HEK293 (cell line): ENCODE data around the gene OLR1.
"Not testable (repeated sequence)": the region's sequence is repeated elsewhere in the genome, so short reads cannot be mapped to it uniquely, and the experiment has no call there.

Experiments
- CTCF ChIA-PET: fragments of 350-600 bp; formaldehyde crosslinking; extraction: SDS; loops from one replicate; lab custom pipeline; 2021; ENCODE audit warnings: antibody characterized with exemption; lab: Yijun Ruan, JAX
- POLR2A ChIA-PET: fragments of 300-600 bp; formaldehyde crosslinking; extraction: SDS; loops from one replicate; lab custom pipeline; 2020; ENCODE audit warnings: antibody characterized with exemption, inconsistent platforms; lab: Yijun Ruan, JAX
- H3K27ac ChIP-seq: fragments of 200-500 bp; sonication (Bioruptor generic); 2 replicates; pipeline ENCODE4 v1.5.1; 2014; ENCODE audit warnings: low read depth, low read length, control low read depth, inconsistent platforms; ENCODE audit errors: extremely low read depth
- H3K36me3 ChIP-seq, 2 experiments: fragments of 200-500 bp in 1 of 2; sonication (Bioruptor generic) in 1 of 2; 1 replicate in 1 of 2; 2 replicates in 1 of 2; pipeline ENCODE4 v1.5.1; 2014 to 2017; ENCODE audit warnings: inconsistent platforms in 2 of 2, low read length in 2 of 2; ENCODE audit not compliant: control insufficient read depth in 2 of 2, insufficient read depth in 1 of 2
- H3K4me1 ChIP-seq: fragments of 200-500 bp; sonication (Bioruptor generic); 2 replicates; pipeline ENCODE4 v1.5.1; 2014; ENCODE audit warnings: mild to moderate bottlenecking, low read length, inconsistent platforms; ENCODE audit not compliant: control insufficient read depth, insufficient read depth
- H3K4me3 ChIP-seq: 2 replicates; pipeline ENCODE4 v1.5.1; 2011; ENCODE audit warnings: low read depth, mild to moderate bottlenecking, control low read depth, low read length, moderate library complexity
- H3K9me3 ChIP-seq: fragments of 200-500 bp; sonication (Bioruptor generic); 2 replicates; pipeline ENCODE4 v1.5.1; 2014; ENCODE audit warnings: low read depth, low read length, inconsistent platforms; ENCODE audit not compliant: control insufficient read depth, insufficient read depth
- BCL11B ChIP-seq: fragments of 450-650 bp; formaldehyde crosslinking; IDR thresholded peaks from 2 replicates; pipeline ENCODE4 v1.5.1; 2016; ENCODE audit warnings: low read depth, missing biosample characterization, missing genetic modification characterization
- SP3 ChIP-seq: fragments of 450-650 bp; formaldehyde crosslinking; IDR thresholded peaks from 2 replicates; pipeline ENCODE4 v1.5.1; 2016; ENCODE audit warnings: missing biosample characterization, missing genetic modification characterization
- ZBTB21 ChIP-seq: fragments of 450-650 bp; formaldehyde crosslinking; IDR thresholded peaks from 2 replicates; pipeline ENCODE4 v1.5.1; 2017; ENCODE audit warnings: missing biosample characterization, missing genetic modification characterization
- ZNF114 ChIP-seq: fragments of 450-650 bp; formaldehyde crosslinking; IDR thresholded peaks from 2 replicates; pipeline ENCODE4 v1.5.0; 2017; ENCODE audit warnings: missing biosample characterization, missing genetic modification characterization
- ZNF155 ChIP-seq: fragments of 450-650 bp; formaldehyde crosslinking; IDR thresholded peaks from 2 replicates; pipeline ENCODE4 v1.5.1; 2016; ENCODE audit warnings: missing biosample characterization, missing genetic modification characterization
- ZNF366 ChIP-seq: fragments of 450-650 bp; formaldehyde crosslinking; conservative IDR thresholded peaks from 2 replicates; pipeline ENCODE4 v1.5.1; 2016; ENCODE audit warnings: missing biosample characterization, missing genetic modification characterization
- ZNF394 ChIP-seq: fragments of 450-650 bp; formaldehyde crosslinking; IDR thresholded peaks from 2 replicates; pipeline ENCODE4 v1.5.1; 2016; ENCODE audit warnings: missing biosample characterization, missing genetic modification characterization, mild to moderate bottlenecking, moderate library complexity, borderline replicate concordance
- ZNF654 ChIP-seq: fragments of 450-650 bp; formaldehyde crosslinking; IDR thresholded peaks from 2 replicates; pipeline ENCODE4 v1.5.1; 2016; ENCODE audit warnings: low read depth, missing biosample characterization, missing genetic modification characterization
- TF ChIP-seq, protein P1 (sequence below): fragments of 450-650 bp; formaldehyde crosslinking; IDR thresholded peaks from 2 replicates; pipeline ENCODE4 v1.5.1; 2017; ENCODE audit warnings: missing biosample characterization, missing genetic modification characterization
- TF ChIP-seq, protein P2 (sequence below): fragments of 450-650 bp; formaldehyde crosslinking; conservative IDR thresholded peaks from 2 replicates; pipeline ENCODE4 v1.5.1; 2016; ENCODE audit warnings: low read depth, missing biosample characterization, missing genetic modification characterization
- TF ChIP-seq, protein P3 (sequence below): fragments of 450-650 bp; formaldehyde crosslinking; optimal IDR thresholded peaks from 2 replicates; pipeline ENCODE3; 2016; ENCODE audit warnings: missing biosample characterization, mild to moderate bottlenecking, missing genetic modification characterization

The OLR1 gene

DNA sequence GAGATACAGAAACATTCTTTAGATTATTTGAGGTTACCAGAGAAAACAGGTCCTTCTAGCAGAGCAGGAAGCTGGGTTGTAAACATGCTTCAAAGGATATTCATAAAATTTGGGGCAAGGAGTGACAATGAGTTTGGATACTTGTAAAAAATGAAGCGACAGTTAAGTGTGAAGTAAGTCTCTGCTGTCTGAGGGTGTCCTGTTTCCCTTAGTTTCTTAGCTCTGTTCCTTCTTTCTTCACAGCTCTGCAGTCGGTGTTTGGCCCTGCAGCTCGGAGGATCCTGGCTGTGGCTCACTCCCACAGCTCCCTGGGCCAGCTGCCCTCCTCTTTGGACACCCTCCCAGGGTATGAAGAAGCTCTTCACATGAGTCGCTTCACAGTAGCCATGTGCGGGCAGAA lies 17.7 kb upstream of the OLR1 start (continued):
- TF ChIP-seq, protein P1, sequence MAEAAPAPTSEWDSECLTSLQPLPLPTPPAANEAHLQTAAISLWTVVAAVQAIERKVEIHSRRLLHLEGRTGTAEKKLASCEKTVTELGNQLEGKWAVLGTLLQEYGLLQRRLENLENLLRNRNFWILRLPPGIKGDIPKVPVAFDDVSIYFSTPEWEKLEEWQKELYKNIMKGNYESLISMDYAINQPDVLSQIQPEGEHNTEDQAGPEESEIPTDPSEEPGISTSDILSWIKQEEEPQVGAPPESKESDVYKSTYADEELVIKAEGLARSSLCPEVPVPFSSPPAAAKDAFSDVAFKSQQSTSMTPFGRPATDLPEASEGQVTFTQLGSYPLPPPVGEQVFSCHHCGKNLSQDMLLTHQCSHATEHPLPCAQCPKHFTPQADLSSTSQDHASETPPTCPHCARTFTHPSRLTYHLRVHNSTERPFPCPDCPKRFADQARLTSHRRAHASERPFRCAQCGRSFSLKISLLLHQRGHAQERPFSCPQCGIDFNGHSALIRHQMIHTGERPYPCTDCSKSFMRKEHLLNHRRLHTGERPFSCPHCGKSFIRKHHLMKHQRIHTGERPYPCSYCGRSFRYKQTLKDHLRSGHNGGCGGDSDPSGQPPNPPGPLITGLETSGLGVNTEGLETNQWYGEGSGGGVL (tag by site-specific recombination): no peak
- TF ChIP-seq, protein P2, sequence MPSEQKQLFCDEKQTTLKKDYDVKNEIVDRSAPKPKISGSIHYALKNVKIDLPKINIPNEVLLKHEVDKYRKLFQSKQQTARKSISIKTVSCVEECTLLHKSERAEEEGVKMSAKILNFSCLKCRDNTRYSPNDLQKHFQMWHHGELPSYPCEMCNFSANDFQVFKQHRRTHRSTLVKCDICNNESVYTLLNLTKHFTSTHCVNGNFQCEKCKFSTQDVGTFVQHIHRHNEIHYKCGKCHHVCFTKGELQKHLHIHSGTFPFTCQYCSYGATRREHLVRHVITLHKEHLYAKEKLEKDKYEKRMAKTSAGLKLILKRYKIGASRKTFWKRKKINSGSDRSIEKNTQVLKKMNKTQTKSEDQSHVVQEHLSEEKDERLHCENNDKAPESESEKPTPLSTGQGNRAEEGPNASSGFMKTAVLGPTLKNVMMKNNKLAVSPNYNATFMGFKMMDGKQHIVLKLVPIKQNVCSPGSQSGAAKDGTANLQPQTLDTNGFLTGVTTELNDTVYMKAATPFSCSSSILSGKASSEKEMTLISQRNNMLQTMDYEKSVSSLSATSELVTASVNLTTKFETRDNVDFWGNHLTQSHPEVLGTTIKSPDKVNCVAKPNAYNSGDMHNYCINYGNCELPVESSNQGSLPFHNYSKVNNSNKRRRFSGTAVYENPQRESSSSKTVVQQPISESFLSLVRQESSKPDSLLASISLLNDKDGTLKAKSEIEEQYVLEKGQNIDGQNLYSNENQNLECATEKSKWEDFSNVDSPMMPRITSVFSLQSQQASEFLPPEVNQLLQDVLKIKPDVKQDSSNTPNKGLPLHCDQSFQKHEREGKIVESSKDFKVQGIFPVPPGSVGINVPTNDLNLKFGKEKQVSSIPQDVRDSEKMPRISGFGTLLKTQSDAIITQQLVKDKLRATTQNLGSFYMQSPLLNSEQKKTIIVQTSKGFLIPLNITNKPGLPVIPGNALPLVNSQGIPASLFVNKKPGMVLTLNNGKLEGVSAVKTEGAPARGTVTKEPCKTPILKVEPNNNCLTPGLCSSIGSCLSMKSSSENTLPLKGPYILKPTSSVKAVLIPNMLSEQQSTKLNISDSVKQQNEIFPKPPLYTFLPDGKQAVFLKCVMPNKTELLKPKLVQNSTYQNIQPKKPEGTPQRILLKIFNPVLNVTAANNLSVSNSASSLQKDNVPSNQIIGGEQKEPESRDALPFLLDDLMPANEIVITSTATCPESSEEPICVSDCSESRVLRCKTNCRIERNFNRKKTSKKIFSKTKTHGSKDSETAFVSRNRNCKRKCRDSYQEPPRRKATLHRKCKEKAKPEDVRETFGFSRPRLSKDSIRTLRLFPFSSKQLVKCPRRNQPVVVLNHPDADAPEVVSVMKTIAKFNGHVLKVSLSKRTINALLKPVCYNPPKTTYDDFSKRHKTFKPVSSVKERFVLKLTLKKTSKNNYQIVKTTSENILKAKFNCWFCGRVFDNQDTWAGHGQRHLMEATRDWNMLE (tag by site-specific recombination): no peak

DNA sequence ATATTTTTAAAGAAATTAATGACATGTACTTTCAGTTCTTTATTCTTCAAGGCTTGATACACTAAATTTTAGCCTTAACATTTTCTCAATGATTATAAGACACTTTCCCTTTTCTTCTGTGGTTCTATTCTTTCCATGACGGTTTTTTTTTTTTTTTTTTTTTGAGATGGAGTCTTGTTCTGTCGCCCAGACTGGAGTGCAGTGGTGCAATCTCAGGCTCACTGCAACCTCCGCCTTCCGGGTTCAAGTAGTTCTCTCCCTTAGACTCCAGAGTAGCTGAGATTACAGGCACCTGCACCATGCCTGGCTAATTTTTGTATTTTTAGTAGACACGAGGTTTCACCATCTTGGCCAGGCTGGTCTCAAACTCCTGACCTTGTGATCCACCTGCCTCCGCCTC lies 15.0 kb upstream of the OLR1 start:
- H3K27ac ChIP-seq, H3K9me3 ChIP-seq, CTCF ChIA-PET, H3K4me1 ChIP-seq, H3K36me3 ChIP-seq, H3K4me3 ChIP-seq, POLR2A ChIA-PET: not testable (repeated sequence)

DNA sequence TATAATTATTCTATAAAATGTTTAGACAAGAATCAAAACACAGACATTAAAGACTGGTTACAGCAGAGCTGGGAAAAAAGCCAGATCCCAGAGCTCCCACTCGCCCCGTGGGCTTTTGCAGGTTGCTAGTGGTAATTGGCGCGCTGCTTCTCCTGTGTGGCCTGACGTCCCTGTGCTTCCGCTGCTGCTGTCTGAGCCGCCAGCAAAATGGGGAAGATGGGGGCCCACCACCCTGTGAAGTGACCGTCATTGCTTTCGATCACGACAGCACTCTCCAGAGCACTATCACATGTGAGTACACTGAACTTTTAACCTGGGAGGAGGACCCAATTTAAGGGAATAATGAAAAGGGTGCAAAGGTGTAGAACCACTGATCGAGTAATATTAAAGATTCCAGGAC lies 14.4 kb upstream of the OLR1 start:
- ChIA-PET POLR2A (no interaction called here), CTCF (interaction anchor here (1.2 kb wide), 1 partner anchor 33 kb away, joined by 4 read pairs; no protein-coding TSS in a partner anchor)
- H3K4me1 ChIP-seq: no peaks in the 10 kb centered on the region
- no peak overlapping the region for H3K27ac ChIP-seq
- H3K9me3 ChIP-seq: no peaks in the 10 kb centered on the region
- TF ChIP-seq BCL11B (tag by site-specific recombination) (no peak), ZNF394 (no peak), ZBTB21 (no peak)
- TF ChIP-seq, protein P3, sequence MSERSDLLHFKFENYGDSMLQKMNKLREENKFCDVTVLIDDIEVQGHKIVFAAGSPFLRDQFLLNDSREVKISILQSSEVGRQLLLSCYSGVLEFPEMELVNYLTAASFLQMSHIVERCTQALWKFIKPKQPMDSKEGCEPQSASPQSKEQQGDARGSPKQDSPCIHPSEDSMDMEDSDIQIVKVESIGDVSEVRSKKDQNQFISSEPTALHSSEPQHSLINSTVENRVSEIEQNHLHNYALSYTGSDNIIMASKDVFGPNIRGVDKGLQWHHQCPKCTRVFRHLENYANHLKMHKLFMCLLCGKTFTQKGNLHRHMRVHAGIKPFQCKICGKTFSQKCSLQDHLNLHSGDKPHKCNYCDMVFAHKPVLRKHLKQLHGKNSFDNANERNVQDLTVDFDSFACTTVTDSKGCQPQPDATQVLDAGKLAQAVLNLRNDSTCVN (tag by site-specific recombination): no peak
- no peak overlapping the region for H3K4me3 ChIP-seq
- no peaks in the 10 kb centered on the region for H3K36me3 ChIP-seq

DNA sequence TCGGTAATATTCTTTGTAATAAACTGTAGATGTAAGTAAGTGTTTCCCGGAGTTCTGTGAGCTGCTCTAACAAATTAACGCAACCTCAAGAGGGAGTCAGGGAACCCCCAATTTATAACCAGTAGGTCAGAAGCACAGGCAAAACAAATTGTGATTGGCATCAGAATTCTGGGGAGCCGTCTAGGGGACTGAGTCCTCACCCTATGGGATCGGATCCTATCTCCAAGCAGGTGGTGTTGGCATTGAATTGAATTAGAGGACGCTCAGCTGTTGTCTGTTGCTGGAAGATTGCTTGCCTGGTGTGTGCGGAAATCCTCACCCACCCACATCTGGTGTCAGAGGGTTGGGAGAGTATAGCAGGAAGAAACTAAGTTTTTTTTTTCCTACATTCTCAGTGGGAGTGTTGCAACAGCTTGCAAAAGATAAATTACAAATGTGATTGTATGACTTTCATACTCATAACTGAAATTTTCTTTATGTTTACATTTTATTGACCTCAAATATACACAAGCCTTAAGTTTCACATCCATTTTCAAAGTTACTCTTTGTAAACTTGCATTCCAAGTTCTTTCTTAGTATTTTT lies 12.4 kb upstream of the OLR1 start:
- Histone ChIP-seq H3K27ac (no peak overlapping the region), H3K36me3 (no peaks in the 10 kb centered on the region), H3K4me3 (no peak overlapping the region), H3K4me1 (no peaks in the 10 kb centered on the region), H3K9me3 (no peaks in the 10 kb centered on the region)
- TF ChIP-seq ZNF654 (no peak), SP3 (tag by site-specific recombination) (no peak), ZNF366 (no peak), ZNF155 (tag by site-specific recombination) (no peak), ZNF114 (tag by site-specific recombination) (no peak)
- ChIA-PET POLR2A (no interaction called here), CTCF (no interaction called here)
